GM03348 (cell line): ENCODE data around the gene LARP1B.
"Not testable (repeated sequence)": the region's sequence is repeated elsewhere in the genome, so short reads cannot be mapped to it uniquely, and the experiment has no call there.

Experiments
- DNase-seq: peaks from one replicate; pipeline ENCODE4 v3.0.0; 2012; ENCODE audit warnings: low spot score

The LARP1B gene

GRCh38 chr4:128227991-128228571 lies 167.0 kb downstream of the LARP1B start:
- peak; percentile 16 for DNase-seq

- DNase-seq: no peak
These were observed 168.0 kb downstream of the LARP1B start for GRCh38 chr4:128228845-128229795.

- DNase-seq: no peak
These were observed 171.6 kb downstream of the LARP1B start for GRCh38 chr4:128232719-128233118.

GRCh38 chr4:128234836-128235235 lies 173.7 kb downstream of the LARP1B start:
- DNase-seq: no peak

- no peak for DNase-seq
These were observed 179.9 kb downstream of the LARP1B start for GRCh38 chr4:128241019-128241418.

- peak; percentile 84 for DNase-seq
These were observed 180.4 kb downstream of the LARP1B start for GRCh38 chr4:128241425-128241913.

- DNase-seq: no peak
These were observed 180.9 kb downstream of the LARP1B start for GRCh38 chr4:128241981-128242380.

- DNase-seq: no peak
These were observed 181.5 kb downstream of the LARP1B start for GRCh38 chr4:128242601-128243000.

GRCh38 chr4:128244379-128244778 lies 183.3 kb downstream of the LARP1B start:
- peak; percentile 45 for DNase-seq

GRCh38 chr4:128245391-128245790 lies 184.3 kb downstream of the LARP1B start:
- DNase-seq: not testable (repeated sequence)

GRCh38 chr4:128247906-128248305 lies 186.8 kb downstream of the LARP1B start:
- no peak for DNase-seq

GRCh38 chr4:128249787-128250668 lies 188.9 kb downstream of the LARP1B start:
- no peak for DNase-seq

GRCh38 chr4:128255906-128256305 lies 194.8 kb downstream of the LARP1B start:
- DNase-seq: no peak

- DNase-seq: no peak
These were observed 195.4 kb downstream of the LARP1B start for GRCh38 chr4:128256539-128256938.

- DNase-seq: not testable (repeated sequence)
These were observed 197.1 kb downstream of the LARP1B start for GRCh38 chr4:128258166-128258565.

- DNase-seq: not testable (repeated sequence)
These were observed 198.8 kb downstream of the LARP1B start for GRCh38 chr4:128259889-128260288.
